ENCODE measurements around the gene RGL1.

Gene RGL1

DNA sequence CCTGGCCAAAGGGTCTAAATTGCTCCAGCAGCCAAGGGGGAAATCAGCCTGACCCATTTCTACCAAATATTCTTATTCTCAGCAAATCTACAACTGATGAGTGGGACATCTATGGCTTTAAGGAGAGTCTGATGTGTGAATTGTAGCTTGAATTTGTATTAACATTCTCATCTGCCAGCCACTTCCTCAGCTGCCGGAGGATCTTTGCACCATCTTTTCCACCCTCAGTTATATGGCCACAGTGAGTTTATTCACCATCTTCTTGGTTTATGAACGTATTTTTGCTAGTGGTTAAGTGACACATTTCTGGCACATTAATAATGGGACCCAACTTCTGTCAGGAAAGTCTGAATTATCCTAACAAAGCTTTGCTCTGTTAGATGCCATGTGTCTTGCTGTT, 163.0 kb downstream of the RGL1 start:
- no peak for DNase-seq

DNA sequence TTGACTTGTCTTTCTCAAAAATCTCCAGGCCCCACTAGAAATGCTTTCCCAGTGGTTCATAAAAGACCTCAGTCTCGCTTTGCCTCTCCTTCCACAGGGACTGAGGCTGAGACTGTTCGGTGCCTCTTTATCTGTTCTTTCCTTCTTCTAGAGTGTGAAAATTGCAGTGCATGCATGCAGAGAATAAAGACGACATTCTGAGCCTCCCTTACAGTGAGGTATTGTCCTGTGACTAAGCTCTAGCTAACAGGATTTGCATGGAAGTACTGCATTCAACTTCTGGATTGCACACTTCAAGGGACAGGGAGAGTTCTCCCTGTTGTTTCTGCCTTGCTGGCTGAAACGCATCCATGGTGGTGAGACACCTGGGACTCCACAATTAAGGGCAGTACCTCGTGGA, 163.5 kb downstream of the RGL1 start:
- DNase-seq: no peak

DNA sequence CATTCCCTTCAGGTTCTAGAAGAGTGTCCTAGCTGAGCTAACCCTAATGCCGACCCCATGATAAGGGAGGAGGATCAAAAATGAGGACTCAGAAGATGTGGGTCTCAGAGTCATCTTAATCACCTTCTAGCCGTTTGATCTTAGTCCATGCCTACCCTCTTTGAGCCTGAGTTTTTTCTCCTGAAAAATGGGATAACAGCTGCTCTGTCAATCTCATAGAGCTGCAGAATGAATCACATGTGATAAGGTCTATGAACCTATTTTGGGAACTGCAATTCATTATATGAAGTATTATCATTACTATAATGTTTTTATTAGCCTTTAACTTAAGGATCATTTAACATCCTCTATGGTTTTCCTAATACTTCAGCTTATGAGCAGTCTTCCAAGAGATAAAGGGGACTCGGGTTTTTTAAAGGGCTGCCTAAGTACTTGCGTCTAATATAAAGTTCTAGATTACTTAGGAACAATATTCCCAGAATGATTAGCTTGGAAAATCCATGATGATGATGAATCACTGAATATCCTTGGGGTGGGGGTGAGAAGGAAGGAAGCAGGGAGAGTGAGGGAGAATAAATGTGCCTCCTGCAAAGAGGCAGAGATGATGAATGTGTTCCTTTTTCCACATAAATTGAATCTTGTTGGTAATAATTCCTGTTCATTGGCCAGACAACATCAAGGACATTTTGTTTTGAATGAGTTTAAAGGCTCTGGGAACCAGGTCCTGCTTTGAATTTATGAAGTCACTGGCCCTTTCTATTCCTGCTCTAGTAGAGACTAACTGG, 165.8 kb downstream of the RGL1 start:
- no peak for DNase-seq

DNA sequence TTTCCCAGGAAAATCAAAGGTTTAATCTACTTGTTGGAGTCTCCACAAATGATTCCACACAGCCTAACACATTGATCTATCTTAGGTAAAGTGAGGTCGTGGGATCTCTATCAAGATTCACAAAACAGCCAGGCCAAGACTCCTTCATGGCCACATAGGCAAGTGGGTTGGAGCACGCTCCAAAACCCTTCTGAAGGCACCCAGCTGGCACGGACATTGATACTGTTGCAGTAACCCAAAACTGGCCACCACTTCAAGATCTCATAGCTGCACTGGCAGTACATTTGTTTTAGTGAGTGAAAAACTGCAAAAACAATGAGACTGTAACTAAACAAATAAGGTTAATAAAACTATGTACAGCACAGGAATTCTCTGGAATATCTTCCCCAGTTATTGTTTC, 170.7 kb downstream of the RGL1 start:
- DNase-seq: no peak

DNA sequence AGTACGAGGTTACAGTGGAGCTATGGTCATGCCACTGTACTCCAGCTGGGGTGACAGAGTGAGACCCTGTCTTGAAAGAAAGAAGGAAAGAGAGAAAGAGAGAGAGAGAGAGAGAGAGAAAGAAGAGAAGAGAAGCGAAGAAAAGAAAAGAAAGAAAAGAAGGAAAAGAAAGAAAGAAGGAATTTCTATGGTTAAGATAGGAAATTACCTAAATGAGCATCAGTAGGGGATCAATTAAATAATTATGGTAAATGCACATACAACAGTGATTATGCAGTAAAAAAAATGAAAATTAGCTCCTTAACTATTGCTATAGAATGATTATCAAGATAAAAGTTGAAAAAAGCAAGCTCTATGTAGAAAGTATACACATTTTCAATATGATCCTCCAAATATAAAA, 172.8 kb downstream of the RGL1 start:
- no peak for DNase-seq

All from NK-92 treated with Interleukin-12 subunit alpha and Interleukin-12 subunit beta, amount 100 ng/mL, for 24 hours (cell line).